ENCODE data around the gene OR6V1.
"Not testable (repeated sequence)": the region's sequence is repeated elsewhere in the genome, so short reads cannot be mapped to it uniquely, and the experiment has no call there.

The OR6V1 gene

DNA sequence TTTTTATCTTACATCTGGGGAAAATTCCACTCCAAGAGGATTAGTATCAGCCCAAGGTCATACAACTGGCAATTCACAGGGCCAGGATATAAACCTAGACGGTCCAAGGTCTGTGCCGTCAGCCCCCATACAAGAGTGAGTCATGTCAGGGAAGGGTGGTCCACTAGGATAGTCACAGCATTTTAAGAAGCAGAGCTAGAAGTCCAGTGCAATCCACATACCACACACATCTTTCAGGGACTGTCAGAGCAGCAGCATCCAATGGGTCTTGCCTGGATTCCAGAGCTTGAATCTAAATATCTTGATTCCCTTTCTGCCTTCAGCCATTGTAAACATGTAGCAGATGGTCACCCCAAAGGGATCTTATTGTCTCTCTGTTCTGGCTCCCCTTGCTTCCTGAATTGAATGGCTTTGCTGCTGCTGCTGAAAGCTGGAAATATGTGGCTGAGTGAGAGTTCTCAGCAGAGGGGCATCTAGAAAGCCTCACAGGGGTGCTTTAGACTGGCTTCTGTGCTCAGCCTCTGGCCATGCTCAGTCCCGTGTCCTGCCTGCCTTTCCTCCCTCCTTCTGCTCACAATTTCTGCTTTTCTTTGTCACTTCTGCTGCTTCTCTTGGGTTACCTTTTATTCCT, 9.9 kb upstream of the OR6V1 start:
- no peak for DNase-seq

- no peak for DNase-seq
Measured at GRCh38 chr7:143042790-143043271, 9.3 kb upstream of the OR6V1 start.

DNA sequence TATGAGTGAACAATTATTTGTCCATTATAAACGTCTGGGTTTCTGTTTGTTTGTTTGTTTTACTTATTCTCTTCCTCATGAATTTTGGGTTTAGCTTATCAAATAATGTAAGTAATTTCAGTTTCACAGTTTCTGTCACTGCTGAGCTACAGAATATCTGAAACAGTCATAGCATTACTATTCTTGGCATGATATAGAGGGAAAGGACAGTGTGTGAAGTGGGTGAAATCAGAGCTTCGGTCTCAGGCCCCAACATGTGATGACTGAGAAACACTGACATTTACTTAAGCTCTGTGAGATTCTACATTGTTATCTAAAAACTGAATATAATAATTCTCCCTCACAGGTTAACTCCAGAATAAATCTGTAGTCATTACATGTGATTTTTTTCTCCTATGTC, 8.8 kb upstream of the OR6V1 start:
- no peak for DNase-seq

GRCh38 chr7:143046426-143046851, 5.7 kb upstream of the OR6V1 start:
- DNase-seq = no peak

DNA sequence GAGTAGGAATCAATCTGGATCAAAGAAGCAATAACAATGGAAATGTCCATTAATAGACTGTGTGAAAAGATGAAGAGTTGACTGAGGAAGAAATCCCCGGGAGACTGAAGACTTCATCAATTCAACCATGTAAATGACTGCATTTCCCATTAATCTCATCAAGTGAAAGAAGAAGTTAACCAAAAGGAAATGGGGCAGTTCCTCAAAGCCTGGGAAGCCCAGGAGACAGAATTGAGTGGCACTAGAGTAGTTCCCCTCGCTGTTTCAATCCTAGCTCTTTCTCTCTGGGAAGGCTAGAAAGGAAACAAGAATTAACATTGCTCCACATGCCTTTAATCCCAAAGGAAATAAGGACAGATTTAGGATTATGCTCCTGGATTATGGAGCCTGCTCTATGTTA, 4.8 kb upstream of the OR6V1 start:
- no peak for DNase-seq

GRCh38 chr7:143048827-143049226, 3.3 kb upstream of the OR6V1 start:
- no peak for DNase-seq

DNA sequence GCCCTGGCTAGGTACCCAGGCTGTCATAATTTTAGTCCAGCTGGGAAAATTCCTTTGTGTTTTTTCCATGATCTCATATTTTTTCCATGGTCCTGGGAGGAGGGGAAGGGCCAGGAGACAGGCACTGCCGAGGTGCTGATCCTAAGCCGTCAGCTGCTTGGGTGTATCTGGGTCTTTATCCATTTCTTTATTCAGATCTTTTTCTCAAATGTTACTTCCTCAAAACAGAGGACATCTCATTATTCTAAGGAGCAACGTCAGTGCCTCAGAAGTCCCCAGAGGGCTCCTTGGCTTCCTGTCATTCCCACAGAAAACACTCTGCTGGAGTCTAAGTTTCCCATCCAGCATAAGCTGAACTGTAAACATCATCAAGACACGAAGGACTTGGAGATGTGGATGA, 2.8 kb upstream of the OR6V1 start:
- DNase-seq = no peak

DNA sequence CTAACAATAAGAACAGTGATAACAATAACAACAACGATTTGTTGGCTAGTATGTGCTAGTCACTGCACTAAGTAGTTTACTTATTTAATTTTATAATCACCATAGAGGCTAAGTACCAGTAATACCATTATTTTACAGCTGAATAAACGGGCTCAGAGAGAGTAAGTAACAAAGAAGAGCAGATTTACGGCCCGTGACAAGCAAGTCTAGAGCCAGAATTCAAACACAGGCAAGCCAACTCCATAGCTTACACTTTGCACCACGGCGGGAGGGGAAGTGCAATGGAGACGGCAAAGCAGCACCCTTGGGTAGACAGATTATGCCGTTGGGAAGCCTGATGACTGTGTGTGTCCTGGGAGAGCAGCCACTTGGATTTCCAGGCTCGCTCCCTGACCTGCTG, 1.2 kb upstream of the OR6V1 start:
- no peak for DNase-seq

DNA sequence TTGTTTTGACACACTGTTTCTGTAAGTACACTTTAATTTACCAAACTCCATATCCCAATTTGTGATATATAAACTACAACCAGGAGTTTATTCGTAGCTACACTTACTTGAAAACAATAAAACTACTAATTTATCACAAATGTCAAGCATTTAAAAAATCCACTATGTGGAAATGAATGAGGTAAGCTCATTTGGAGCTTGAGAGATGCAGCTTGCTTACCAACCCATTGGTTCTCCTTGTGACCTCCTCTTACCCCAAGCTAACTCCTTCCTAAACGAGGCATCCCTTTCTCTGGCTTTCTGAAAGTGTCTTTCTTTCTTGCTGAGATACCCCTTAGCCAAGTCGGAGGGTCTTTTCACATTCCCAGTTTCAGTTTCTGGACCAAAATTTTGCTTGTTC, 2.5 kb downstream of the OR6V1 start:
- DNase-seq = no peak

DNA sequence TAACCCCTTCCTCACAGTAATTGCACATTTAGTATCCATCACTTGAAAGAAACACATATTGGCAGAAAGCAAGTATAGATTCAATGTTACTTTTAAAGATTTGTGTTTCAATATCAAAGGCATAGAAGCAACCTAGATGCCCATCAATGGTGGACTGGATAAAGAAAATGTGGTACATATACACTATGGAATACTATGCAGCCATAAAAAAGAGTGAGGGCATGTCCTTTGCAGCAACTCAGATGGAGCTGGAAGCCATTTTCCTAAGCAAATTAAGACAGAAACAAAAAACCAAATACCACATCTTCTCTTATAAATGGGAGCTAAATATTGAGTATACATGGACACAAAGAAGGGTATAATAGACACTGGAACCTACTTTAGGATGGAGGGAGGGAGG, 3.6 kb downstream of the OR6V1 start:
- DNase-seq = no peak

DNA sequence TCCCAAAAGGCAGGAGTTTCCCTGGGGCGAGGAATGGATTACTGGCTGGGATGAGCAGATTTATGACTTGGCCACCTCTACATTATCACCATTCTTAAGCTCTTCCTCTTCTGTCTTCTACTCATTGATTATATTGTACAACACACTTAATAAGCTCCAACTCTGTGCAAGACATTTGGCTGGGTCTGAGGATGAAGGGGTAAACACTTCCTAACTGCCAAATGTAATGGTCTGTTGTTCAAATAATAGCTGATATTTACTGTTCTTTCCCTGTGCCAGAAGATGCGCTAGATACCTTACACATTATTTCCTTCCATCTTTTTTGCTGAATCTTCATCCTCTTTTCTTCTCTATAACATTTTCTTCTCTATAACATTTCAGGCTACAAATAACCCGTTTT, 11.6 kb downstream of the OR6V1 start:
- no peak for DNase-seq

DNA sequence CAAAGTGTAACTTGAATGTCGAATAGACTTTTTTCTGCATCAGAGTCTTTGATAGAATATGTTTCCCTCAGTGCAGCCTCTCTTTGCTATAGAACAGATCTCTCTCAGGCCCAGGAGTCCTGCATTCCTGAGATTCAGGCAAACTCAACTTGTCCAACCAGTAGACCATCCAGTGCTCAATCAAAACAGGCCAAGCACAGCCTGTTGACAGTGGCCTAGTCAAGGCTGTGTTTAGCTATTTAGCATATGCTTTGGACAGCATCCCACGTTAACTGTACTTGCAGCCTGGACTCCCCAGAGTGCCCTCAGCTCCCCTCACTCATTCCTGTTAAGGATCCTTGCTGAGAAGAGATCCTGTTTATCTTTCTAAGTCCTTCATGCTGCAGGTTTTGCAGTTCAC, 16.3 kb downstream of the OR6V1 start:
- DNase-seq = no peak

DNA sequence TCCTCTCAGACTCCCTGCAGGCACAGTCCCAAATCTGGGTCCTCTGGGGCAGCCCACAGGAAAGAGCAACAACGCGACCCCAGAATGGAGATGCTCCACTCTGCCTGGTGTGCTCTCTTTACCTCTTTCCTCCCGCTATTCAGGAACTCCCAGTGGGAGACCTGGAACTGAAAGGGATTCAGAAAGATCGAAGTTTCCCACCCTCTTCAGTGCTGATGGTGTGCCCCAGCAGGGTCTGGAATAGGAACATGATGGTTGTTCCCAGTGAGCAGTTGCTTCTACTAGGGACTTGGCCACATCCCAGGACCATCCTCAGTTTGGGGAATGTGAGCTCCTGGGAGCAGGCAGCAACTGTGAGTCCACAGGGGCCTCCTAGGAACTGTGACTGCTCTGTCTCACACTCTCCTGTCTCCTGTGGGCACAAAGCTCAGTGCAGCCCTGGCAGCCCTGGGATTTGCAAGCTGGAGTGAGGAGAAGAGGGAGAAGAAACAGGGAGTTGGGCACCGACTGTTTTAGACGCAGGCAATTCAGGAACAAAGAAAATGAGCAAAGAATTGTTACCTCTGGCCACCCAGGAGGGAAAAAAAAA, 17.9 kb downstream of the OR6V1 start:
- no peak for DNase-seq

DNA sequence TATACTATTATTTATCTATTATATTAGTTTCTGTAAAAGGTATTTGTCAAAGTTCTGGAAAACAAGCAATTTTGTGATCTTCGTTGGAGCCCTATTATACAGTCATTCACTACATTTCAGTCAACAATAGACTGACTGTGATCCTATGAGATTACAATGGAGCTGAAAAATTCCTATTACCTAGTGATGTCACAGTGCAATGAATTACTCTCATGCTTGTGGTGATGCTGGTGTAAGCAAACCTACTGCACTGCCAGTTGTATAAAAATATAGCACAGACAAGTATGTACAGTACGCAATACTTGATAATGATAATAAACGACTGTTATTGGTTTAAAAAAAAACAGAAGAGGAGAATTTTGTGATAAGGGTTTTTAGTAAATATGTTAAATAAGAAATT, 21.4 kb downstream of the OR6V1 start:
- no peak for DNase-seq

DNA sequence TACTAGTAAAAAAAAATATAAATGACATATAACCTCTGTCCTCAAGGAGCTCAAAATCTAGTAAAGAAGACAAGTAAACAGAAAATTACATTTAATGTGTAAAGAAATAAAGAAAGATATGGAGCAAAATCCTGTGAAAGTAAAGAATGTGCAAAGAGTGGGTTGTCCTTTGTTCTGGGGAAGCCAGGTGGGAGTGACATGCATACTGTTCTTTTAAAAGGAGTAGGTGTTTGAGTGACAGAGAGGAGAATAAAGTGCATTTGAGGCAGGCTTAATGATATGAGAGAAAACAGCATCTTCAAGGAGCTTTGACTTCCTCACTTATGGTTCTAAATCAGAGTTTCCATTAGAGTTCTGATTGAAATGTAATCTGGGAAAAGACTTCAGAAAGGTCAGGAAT, 22.0 kb downstream of the OR6V1 start:
- DNase-seq = peak in 7 of 56 donors; percentile 8 to 37 (median 18)

- DNase-seq = no peak
Measured at GRCh38 chr7:143085109-143085508, 33.0 kb downstream of the OR6V1 start.

DNA sequence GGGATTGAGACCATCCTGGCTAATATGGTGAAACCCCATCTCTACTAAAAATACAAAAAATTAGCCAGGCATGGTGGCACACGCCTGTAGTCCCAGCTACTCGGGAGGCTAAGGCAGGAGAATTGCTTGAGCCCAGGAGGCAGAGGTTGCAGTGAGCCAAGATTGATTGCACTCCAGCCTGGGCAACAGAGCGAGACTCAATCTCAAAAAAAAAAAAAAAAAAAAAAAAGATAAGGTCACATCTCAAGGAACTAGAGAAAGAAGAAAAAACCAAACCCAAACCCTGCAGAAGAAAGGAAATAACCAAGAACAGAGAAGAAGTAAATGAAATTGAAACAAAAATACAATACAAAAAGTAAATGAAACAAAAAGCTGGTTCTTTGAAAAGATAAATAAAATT, 33.5 kb downstream of the OR6V1 start:
- DNase-seq = not testable (repeated sequence)

- DNase-seq = not testable (repeated sequence)
Measured at GRCh38 chr7:143088549-143089231, 36.5 kb downstream of the OR6V1 start.

DNA sequence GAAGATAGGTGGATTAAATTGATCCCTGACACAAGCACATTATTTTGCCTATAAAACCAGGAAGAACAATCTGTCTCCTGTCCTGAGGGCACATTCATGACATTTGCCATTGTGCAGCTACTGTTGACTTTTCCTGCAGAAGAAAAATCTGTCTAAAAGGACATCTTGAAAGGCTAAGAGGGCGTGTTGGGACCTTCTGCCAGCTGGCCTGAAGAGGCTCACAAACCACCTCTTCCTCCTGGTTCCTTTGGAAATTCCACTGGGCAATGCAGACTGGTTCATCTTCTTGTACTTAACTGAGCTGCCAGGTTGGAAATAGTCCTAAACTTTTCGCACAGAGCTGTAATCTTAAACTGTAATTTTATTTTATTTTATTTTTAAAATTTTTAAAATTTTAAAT, 44.0 kb downstream of the OR6V1 start:
- DNase-seq = no peak

GRCh38 chr7:143099579-143099978, 47.4 kb downstream of the OR6V1 start:
- DNase-seq = not testable (repeated sequence)

All from nucleus accumbens (tissue), 56 donors.